HEK293 (cell line): Measurements from ENCODE around the gene NUP58.

ENCODE experiments used
- CTCF ChIA-PET: fragments of 350-600 bp; formaldehyde crosslinking; extraction: SDS; loops from one replicate; lab custom pipeline; 2021; ENCODE audit warnings: antibody characterized with exemption; lab: Yijun Ruan, JAX
- POLR2A ChIA-PET: fragments of 300-600 bp; formaldehyde crosslinking; extraction: SDS; loops from one replicate; lab custom pipeline; 2020; ENCODE audit warnings: antibody characterized with exemption, inconsistent platforms; lab: Yijun Ruan, JAX
- H3K27ac ChIP-seq: fragments of 200-500 bp; sonication (Bioruptor generic); 2 replicates; pipeline ENCODE4 v1.5.1; 2014; ENCODE audit warnings: low read depth, low read length, control low read depth, inconsistent platforms; ENCODE audit errors: extremely low read depth
- H3K36me3 ChIP-seq, 2 experiments: fragments of 200-500 bp in 1 of 2; sonication (Bioruptor generic) in 1 of 2; 1 replicate in 1 of 2; 2 replicates in 1 of 2; pipeline ENCODE4 v1.5.1; 2014 to 2017; ENCODE audit warnings: inconsistent platforms in 2 of 2, low read length in 2 of 2; ENCODE audit not compliant: control insufficient read depth in 2 of 2, insufficient read depth in 1 of 2
- H3K4me1 ChIP-seq: fragments of 200-500 bp; sonication (Bioruptor generic); 2 replicates; pipeline ENCODE4 v1.5.1; 2014; ENCODE audit warnings: mild to moderate bottlenecking, low read length, inconsistent platforms; ENCODE audit not compliant: control insufficient read depth, insufficient read depth
- H3K4me3 ChIP-seq: 2 replicates; pipeline ENCODE4 v1.5.1; 2011; ENCODE audit warnings: low read depth, mild to moderate bottlenecking, control low read depth, low read length, moderate library complexity
- H3K9me3 ChIP-seq: fragments of 200-500 bp; sonication (Bioruptor generic); 2 replicates; pipeline ENCODE4 v1.5.1; 2014; ENCODE audit warnings: low read depth, low read length, inconsistent platforms; ENCODE audit not compliant: control insufficient read depth, insufficient read depth
- HOXC10 ChIP-seq: sonication (generic); formaldehyde crosslinking; IDR thresholded peaks from 2 replicates; pipeline ENCODE4 v1.8.1; 2023; ENCODE audit warnings: mild to moderate bottlenecking, missing genetic modification reagents
- RBAK ChIP-seq: fragments of 450-650 bp; formaldehyde crosslinking; IDR thresholded peaks from 2 replicates; pipeline ENCODE4 v1.5.1; 2016; ENCODE audit warnings: missing biosample characterization, missing genetic modification characterization
- TCF7L2 ChIP-seq: IDR thresholded peaks from 2 replicates; pipeline ENCODE4 v1.6.1; 2011; ENCODE audit warnings: low read depth, mild to moderate bottlenecking, inconsistent platforms, low read length, moderate library complexity, borderline replicate concordance
- ZBTB48 ChIP-seq: fragments of 450-650 bp; formaldehyde crosslinking; IDR thresholded peaks from 2 replicates; pipeline ENCODE4 v1.5.1; 2016; ENCODE audit warnings: missing biosample characterization, missing genetic modification characterization
- ZBTB7A ChIP-seq: fragments of 450-650 bp; formaldehyde crosslinking; IDR thresholded peaks from 2 replicates; pipeline ENCODE4 v1.5.1; 2016; ENCODE audit warnings: low read depth, missing biosample characterization, missing genetic modification characterization
- ZFP37 ChIP-seq: fragments of 450-650 bp; formaldehyde crosslinking; IDR thresholded peaks from 2 replicates; pipeline ENCODE4 v1.5.1; 2016; ENCODE audit warnings: missing biosample characterization, missing genetic modification characterization
- ZNF10 ChIP-seq: fragments of 450-650 bp; formaldehyde crosslinking; IDR thresholded peaks from 2 replicates; pipeline ENCODE4 v1.5.1; 2017; ENCODE audit warnings: missing biosample characterization, missing genetic modification characterization
- ZNF133 ChIP-seq: fragments of 450-650 bp; formaldehyde crosslinking; IDR thresholded peaks from 2 replicates; pipeline ENCODE4 v1.5.1; 2016; ENCODE audit warnings: missing biosample characterization, missing genetic modification characterization
- ZNF2 ChIP-seq: fragments of 450-650 bp; formaldehyde crosslinking; IDR thresholded peaks from 2 replicates; pipeline ENCODE4 v1.5.1; 2016; ENCODE audit warnings: missing biosample characterization, missing genetic modification characterization
- ZNF324 ChIP-seq: fragments of 450-650 bp; formaldehyde crosslinking; IDR thresholded peaks from 2 replicates; pipeline ENCODE4 v1.5.1; 2016; ENCODE audit warnings: missing biosample characterization, missing genetic modification characterization
- ZNF391 ChIP-seq: fragments of 450-650 bp; formaldehyde crosslinking; IDR thresholded peaks from 2 replicates; pipeline ENCODE4 v1.5.1; 2016; ENCODE audit warnings: low read depth, missing biosample characterization, missing genetic modification characterization, borderline replicate concordance
- ZNF48 ChIP-seq: fragments of 450-650 bp; formaldehyde crosslinking; IDR thresholded peaks from 2 replicates; pipeline ENCODE4 v1.5.1; 2016; ENCODE audit warnings: missing biosample characterization, missing genetic modification characterization
- ZNF514 ChIP-seq: fragments of 450-650 bp; formaldehyde crosslinking; IDR thresholded peaks from 2 replicates; pipeline ENCODE4 v1.5.1; 2016; ENCODE audit warnings: missing biosample characterization, missing genetic modification characterization
- ZNF558 ChIP-seq: fragments of 450-650 bp; formaldehyde crosslinking; IDR thresholded peaks from 2 replicates; pipeline ENCODE4 v1.5.1; 2016; ENCODE audit warnings: missing biosample characterization, missing genetic modification characterization
- ZNF585B ChIP-seq: fragments of 450-650 bp; formaldehyde crosslinking; IDR thresholded peaks from 2 replicates; pipeline ENCODE4 v1.5.1; 2016; ENCODE audit warnings: missing biosample characterization, missing genetic modification characterization
- ZNF626 ChIP-seq: fragments of 450-650 bp; sonication (Bioruptor Pico); formaldehyde crosslinking; IDR thresholded peaks from 2 replicates; pipeline ENCODE4 v1.5.1; 2018; ENCODE audit warnings: missing biosample characterization, missing genetic modification characterization, inconsistent platforms
- ZNF658 ChIP-seq: fragments of 450-650 bp; formaldehyde crosslinking; IDR thresholded peaks from 2 replicates; pipeline ENCODE4; 2016; ENCODE audit warnings: missing biosample characterization, missing genetic modification characterization
- ZNF664 ChIP-seq: fragments of 450-650 bp; formaldehyde crosslinking; IDR thresholded peaks from 2 replicates; pipeline ENCODE4 v1.5.1; 2016; ENCODE audit warnings: missing biosample characterization, missing genetic modification characterization
- ZNF670 ChIP-seq: fragments of 450-650 bp; formaldehyde crosslinking; IDR thresholded peaks from 2 replicates; pipeline ENCODE4 v1.5.1; 2016; ENCODE audit warnings: missing biosample characterization, missing genetic modification characterization, low read depth
- TF ChIP-seq, protein P1 (sequence below): fragments of 450-650 bp; formaldehyde crosslinking; IDR thresholded peaks from 2 replicates; pipeline ENCODE4 v1.5.1; 2017; ENCODE audit warnings: missing biosample characterization, missing genetic modification characterization
- TF ChIP-seq, protein P2 (sequence below): fragments of 450-650 bp; formaldehyde crosslinking; IDR thresholded peaks from 2 replicates; pipeline ENCODE4 v1.5.1; 2016; ENCODE audit warnings: missing biosample characterization, missing genetic modification characterization, borderline replicate concordance
- TF ChIP-seq, protein P3 (sequence below): fragments of 450-650 bp; formaldehyde crosslinking; IDR thresholded peaks from 2 replicates; pipeline ENCODE4 v1.5.1; 2016; ENCODE audit warnings: missing biosample characterization, missing genetic modification characterization
- TF ChIP-seq, protein P4 (sequence below): fragments of 450-650 bp; formaldehyde crosslinking; IDR thresholded peaks from 2 replicates; pipeline ENCODE4 v1.5.1; 2016; ENCODE audit warnings: missing biosample characterization, missing genetic modification characterization
- TF ChIP-seq, protein P5 (sequence below): fragments of 450-650 bp; formaldehyde crosslinking; IDR thresholded peaks from 2 replicates; pipeline ENCODE4 v1.5.1; 2016; ENCODE audit warnings: missing biosample characterization, missing genetic modification characterization
- TF ChIP-seq, protein P6 (sequence below): fragments of 450-650 bp; formaldehyde crosslinking; IDR thresholded peaks from 2 replicates; pipeline ENCODE4 v1.5.1; 2016; ENCODE audit warnings: missing biosample characterization, missing genetic modification characterization

NUP58 gene

DNA sequence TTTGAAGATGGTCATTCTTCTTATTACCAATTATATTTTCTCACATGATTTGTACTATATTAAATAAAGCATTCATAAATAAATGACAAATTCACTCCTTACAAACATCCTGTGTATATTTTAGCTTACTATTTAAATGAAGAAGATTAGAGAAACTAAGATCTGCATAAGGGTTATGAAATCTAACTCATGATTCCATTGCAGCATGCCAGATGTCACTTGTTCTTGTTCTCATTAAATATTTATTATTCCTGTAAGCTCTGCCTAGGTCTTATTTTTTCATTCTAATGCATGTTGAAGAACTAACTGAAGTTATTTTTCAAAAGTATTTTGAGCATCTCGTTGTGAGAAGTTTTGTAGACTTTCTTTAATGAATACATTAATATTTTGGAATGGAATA is 18.3 kb downstream of the NUP58 start:
- ChIA-PET POLR2A (no interaction called here), CTCF (interaction anchor here (0.8 kb wide), 1 partner anchor 32 kb away, joined by 4 read pairs; no protein-coding TSS in a partner anchor)
- peaks cover 47 to 90% of the 10 kb centered on the region in 2 experiments for H3K36me3 ChIP-seq
- no peak overlapping the region for H3K27ac ChIP-seq
- TF ChIP-seq ZNF391 (no peak), TCF7L2 (no peak), ZBTB48 (no peak), ZNF48 (tag by site-specific recombination) (no peak), ZNF664 (no peak), ZNF514 (tag by site-specific recombination) (no peak), ZBTB7A (tag by site-specific recombination) (no peak), ZNF2 (tag by site-specific recombination) (no peak), HOXC10 (CRISPR knock-in tag) (no peak), ZNF670 (tag by site-specific recombination) (no peak), ZNF558 (no peak), ZNF133 (tag by site-specific recombination) (no peak)
- TF ChIP-seq, protein P1, sequence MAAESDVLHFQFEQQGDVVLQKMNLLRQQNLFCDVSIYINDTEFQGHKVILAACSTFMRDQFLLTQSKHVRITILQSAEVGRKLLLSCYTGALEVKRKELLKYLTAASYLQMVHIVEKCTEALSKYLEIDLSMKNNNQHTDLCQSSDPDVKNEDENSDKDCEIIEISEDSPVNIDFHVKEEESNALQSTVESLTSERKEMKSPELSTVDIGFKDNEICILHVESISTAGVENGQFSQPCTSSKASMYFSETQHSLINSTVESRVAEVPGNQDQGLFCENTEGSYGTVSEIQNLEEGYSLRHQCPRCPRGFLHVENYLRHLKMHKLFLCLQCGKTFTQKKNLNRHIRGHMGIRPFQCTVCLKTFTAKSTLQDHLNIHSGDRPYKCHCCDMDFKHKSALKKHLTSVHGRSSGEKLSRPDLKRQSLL (tag by site-specific recombination): no peak
- TF ChIP-seq, protein P2, sequence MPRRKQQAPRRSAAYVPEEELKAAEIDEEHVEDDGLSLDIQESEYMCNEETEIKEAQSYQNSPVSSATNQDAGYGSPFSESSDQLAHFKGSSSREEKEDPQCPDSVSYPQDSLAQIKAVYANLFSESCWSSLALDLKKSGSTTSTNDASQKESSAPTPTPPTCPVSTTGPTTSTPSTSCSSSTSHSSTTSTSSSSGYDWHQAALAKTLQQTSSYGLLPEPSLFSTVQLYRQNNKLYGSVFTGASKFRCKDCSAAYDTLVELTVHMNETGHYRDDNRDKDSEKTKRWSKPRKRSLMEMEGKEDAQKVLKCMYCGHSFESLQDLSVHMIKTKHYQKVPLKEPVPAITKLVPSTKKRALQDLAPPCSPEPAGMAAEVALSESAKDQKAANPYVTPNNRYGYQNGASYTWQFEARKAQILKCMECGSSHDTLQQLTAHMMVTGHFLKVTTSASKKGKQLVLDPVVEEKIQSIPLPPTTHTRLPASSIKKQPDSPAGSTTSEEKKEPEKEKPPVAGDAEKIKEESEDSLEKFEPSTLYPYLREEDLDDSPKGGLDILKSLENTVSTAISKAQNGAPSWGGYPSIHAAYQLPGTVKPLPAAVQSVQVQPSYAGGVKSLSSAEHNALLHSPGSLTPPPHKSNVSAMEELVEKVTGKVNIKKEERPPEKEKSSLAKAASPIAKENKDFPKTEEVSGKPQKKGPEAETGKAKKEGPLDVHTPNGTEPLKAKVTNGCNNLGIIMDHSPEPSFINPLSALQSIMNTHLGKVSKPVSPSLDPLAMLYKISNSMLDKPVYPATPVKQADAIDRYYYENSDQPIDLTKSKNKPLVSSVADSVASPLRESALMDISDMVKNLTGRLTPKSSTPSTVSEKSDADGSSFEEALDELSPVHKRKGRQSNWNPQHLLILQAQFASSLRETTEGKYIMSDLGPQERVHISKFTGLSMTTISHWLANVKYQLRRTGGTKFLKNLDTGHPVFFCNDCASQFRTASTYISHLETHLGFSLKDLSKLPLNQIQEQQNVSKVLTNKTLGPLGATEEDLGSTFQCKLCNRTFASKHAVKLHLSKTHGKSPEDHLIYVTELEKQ (tag by site-specific recombination): no peak
- TF ChIP-seq, protein P3, sequence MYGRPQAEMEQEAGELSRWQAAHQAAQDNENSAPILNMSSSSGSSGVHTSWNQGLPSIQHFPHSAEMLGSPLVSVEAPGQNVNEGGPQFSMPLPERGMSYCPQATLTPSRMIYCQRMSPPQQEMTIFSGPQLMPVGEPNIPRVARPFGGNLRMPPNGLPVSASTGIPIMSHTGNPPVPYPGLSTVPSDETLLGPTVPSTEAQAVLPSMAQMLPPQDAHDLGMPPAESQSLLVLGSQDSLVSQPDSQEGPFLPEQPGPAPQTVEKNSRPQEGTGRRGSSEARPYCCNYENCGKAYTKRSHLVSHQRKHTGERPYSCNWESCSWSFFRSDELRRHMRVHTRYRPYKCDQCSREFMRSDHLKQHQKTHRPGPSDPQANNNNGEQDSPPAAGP (tag by site-specific recombination): no peak
- TF ChIP-seq, protein P4, sequence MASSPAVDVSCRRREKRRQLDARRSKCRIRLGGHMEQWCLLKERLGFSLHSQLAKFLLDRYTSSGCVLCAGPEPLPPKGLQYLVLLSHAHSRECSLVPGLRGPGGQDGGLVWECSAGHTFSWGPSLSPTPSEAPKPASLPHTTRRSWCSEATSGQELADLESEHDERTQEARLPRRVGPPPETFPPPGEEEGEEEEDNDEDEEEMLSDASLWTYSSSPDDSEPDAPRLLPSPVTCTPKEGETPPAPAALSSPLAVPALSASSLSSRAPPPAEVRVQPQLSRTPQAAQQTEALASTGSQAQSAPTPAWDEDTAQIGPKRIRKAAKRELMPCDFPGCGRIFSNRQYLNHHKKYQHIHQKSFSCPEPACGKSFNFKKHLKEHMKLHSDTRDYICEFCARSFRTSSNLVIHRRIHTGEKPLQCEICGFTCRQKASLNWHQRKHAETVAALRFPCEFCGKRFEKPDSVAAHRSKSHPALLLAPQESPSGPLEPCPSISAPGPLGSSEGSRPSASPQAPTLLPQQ (tag by site-specific recombination): no peak
- TF ChIP-seq, protein P5, sequence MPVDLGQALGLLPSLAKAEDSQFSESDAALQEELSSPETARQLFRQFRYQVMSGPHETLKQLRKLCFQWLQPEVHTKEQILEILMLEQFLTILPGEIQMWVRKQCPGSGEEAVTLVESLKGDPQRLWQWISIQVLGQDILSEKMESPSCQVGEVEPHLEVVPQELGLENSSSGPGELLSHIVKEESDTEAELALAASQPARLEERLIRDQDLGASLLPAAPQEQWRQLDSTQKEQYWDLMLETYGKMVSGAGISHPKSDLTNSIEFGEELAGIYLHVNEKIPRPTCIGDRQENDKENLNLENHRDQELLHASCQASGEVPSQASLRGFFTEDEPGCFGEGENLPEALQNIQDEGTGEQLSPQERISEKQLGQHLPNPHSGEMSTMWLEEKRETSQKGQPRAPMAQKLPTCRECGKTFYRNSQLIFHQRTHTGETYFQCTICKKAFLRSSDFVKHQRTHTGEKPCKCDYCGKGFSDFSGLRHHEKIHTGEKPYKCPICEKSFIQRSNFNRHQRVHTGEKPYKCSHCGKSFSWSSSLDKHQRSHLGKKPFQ: no peak
- H3K9me3 ChIP-seq: no peaks in the 10 kb centered on the region
- no peaks in the 10 kb centered on the region for H3K4me1 ChIP-seq
- no peak overlapping the region for H3K4me3 ChIP-seq

DNA sequence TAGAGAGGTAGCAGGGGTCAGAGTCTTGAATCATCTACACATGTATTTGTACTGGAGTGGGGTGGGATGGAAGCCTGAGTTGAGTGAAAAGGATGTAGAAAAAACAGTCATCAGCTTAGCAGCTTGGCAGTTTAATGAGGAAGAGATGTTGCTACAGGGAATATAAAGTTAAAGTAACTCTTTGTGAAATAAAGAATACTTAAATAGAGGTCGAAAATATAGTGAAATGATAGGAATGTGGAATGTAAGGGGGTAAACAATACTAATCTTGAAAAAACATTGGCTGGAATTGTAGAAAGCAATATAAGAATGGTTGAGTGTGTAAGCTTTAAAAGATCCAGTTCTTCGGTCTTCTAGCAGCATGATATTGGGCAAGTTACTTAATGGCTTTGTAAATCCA is 22.7 kb downstream of the NUP58 start:
- Histone ChIP-seq H3K27ac (no peak overlapping the region), H3K4me1 (no peaks in the 10 kb centered on the region), H3K4me3 (no peak overlapping the region), H3K36me3 (peaks cover 68 to 92% of the 10 kb centered on the region in 2 experiments), H3K9me3 (no peaks in the 10 kb centered on the region)
- ChIA-PET POLR2A (no interaction called here), CTCF (interaction anchor here (0.5 kb wide), 1 partner anchor 51 kb away, joined by 3 read pairs; no protein-coding TSS in a partner anchor)
- TF ChIP-seq ZNF626 (tag by site-specific recombination) (no peak), ZNF585B (tag by site-specific recombination) (no peak), ZFP37 (no peak), ZNF324 (tag by site-specific recombination) (no peak), ZNF10 (tag by site-specific recombination) (no peak), ZNF658 (no peak), RBAK (tag by site-specific recombination) (no peak)
- TF ChIP-seq, protein P6, sequence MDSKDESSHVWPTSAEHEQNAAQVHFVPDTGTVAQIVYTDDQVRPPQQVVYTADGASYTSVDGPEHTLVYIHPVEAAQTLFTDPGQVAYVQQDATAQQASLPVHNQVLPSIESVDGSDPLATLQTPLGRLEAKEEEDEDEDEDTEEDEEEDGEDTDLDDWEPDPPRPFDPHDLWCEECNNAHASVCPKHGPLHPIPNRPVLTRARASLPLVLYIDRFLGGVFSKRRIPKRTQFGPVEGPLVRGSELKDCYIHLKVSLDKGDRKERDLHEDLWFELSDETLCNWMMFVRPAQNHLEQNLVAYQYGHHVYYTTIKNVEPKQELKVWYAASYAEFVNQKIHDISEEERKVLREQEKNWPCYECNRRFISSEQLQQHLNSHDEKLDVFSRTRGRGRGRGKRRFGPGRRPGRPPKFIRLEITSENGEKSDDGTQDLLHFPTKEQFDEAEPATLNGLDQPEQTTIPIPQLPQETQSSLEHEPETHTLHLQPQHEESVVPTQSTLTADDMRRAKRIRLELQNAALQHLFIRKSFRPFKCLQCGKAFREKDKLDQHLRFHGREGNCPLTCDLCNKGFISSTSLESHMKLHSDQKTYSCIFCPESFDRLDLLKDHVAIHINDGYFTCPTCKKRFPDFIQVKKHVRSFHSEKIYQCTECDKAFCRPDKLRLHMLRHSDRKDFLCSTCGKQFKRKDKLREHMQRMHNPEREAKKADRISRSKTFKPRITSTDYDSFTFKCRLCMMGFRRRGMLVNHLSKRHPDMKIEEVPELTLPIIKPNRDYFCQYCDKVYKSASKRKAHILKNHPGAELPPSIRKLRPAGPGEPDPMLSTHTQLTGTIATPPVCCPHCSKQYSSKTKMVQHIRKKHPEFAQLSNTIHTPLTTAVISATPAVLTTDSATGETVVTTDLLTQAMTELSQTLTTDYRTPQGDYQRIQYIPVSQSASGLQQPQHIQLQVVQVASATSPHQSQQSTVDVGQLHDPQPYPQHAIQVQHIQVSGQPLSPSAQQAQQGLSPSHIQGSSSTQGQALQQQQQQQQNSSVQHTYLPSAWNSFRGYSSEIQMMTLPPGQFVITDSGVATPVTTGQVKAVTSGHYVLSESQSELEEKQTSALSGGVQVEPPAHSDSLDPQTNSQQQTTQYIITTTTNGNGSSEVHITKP (tag by site-specific recombination): no peak
